Measurements from ENCODE around the gene ISCU. TPM values are rescaled to one million over a fixed set of nuclear protein-coding genes. Genes with fewer than 3 reads are reported as not detected.
A peak's percentile ranks its signal among the peaks of the same experiment; 100 is the strongest.

The ISCU gene
- total RNA-seq, 2 donors from 2014 or later: 63.1 to 66.0 TPM

GRCh38 chr12:108547686-108548085, 14.7 kb upstream of the ISCU start:
- H3K9me3 Mint-ChIP-seq: no peaks in the 10 kb centered on the region
- no peak overlapping the region for H3K27ac Mint-ChIP-seq
- H3K27me3 Mint-ChIP-seq (ENCODE audit: insufficient read depth): no peaks in the 10 kb centered on the region
- no peak overlapping the region for H3K4me3 ChIP-seq (ENCODE audit: low read length)
- WGBS, 2 experiments (ENCODE audit: insufficient coverage in 1 of 2, insufficient read length in 1 of 2): 94 to 99% methylated on average over 7 to 9 of the region's 9 CpGs
- H3K4me1 ChIP-seq (ENCODE audit: control insufficient read depth, insufficient read depth, low read length): no peaks in the 10 kb centered on the region
- H3K27me3 ChIP-seq (ENCODE audit: control insufficient read depth, insufficient read depth, low read length, poor library complexity, severe bottlenecking): no peaks in the 10 kb centered on the region
- H3K4me3 Mint-ChIP-seq: no peak overlapping the region
- H3K27ac ChIP-seq (ENCODE audit: low read depth, low read length): no peak overlapping the region
- TF ChIP-seq, protein P1, sequence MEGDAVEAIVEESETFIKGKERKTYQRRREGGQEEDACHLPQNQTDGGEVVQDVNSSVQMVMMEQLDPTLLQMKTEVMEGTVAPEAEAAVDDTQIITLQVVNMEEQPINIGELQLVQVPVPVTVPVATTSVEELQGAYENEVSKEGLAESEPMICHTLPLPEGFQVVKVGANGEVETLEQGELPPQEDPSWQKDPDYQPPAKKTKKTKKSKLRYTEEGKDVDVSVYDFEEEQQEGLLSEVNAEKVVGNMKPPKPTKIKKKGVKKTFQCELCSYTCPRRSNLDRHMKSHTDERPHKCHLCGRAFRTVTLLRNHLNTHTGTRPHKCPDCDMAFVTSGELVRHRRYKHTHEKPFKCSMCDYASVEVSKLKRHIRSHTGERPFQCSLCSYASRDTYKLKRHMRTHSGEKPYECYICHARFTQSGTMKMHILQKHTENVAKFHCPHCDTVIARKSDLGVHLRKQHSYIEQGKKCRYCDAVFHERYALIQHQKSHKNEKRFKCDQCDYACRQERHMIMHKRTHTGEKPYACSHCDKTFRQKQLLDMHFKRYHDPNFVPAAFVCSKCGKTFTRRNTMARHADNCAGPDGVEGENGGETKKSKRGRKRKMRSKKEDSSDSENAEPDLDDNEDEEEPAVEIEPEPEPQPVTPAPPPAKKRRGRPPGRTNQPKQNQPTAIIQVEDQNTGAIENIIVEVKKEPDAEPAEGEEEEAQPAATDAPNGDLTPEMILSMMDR (conservative IDR thresholded peaks at IDR 0.05): no peak
- H3K4me1 Mint-ChIP-seq: no peaks in the 10 kb centered on the region
- peaks cover 48% of the 10 kb centered on the region for H3K36me3 Mint-ChIP-seq (ENCODE audit: low read depth)
- H3K9ac ChIP-seq (ENCODE audit: extremely low read depth, low read length, poor library complexity, severe bottlenecking): no peak overlapping the region
- H3K9me3 ChIP-seq (ENCODE audit: control insufficient read depth, low read length): no peaks in the 10 kb centered on the region
- H3K36me3 ChIP-seq (ENCODE audit: control insufficient read depth, insufficient read depth, low read length): peaks cover 66% of the 10 kb centered on the region
- DNase-seq: peak; percentile 16

- peak overlapping the region; percentile 45 for H3K27ac Mint-ChIP-seq
- H3K9ac ChIP-seq (ENCODE audit: extremely low read depth, low read length, poor library complexity, severe bottlenecking): no peak overlapping the region
Observed at GRCh38 chr12:108548954-108549521, 13.4 kb upstream of the ISCU start.

GRCh38 chr12:108551535-108551934, 10.9 kb upstream of the ISCU start:
- WGBS, 2 experiments (ENCODE audit: insufficient coverage in 1 of 2, insufficient read length in 1 of 2): 95 to 98% methylated on average over 2 to 5 of the region's 5 CpGs
- Histone ChIP-seq H3K27ac (ENCODE audit: low read depth, low read length) (no peak overlapping the region), H3K4me1 (ENCODE audit: control insufficient read depth, insufficient read depth, low read length) (no peaks in the 10 kb centered on the region), H3K9ac (ENCODE audit: extremely low read depth, low read length, poor library complexity, severe bottlenecking) (no peak overlapping the region), H3K4me3 (ENCODE audit: low read length) (no peak overlapping the region), H3K36me3 (ENCODE audit: control insufficient read depth, insufficient read depth, low read length) (peaks cover 44% of the 10 kb centered on the region), H3K27me3 (ENCODE audit: control insufficient read depth, insufficient read depth, low read length, poor library complexity, severe bottlenecking) (no peaks in the 10 kb centered on the region), H3K9me3 (ENCODE audit: control insufficient read depth, low read length) (no peaks in the 10 kb centered on the region)
- H3K27me3 Mint-ChIP-seq (ENCODE audit: insufficient read depth): no peaks in the 10 kb centered on the region
- H3K4me1 Mint-ChIP-seq: peaks cover 9% of the 10 kb centered on the region
- no peaks in the 10 kb centered on the region for H3K9me3 Mint-ChIP-seq
- H3K27ac Mint-ChIP-seq: no peak overlapping the region
- TF ChIP-seq, protein P1 (conservative IDR thresholded peaks at IDR 0.05): no peak
- DNase-seq: no peak
- H3K4me3 Mint-ChIP-seq: no peak overlapping the region
- peaks cover 28% of the 10 kb centered on the region for H3K36me3 Mint-ChIP-seq (ENCODE audit: low read depth)

More at GRCh38 chr12:108548954-108549521, 13.4 kb upstream of the ISCU start:
- Mint-ChIP-seq H3K27me3 (ENCODE audit: insufficient read depth) (no peaks in the 10 kb centered on the region), H3K4me1 (no peaks in the 10 kb centered on the region), H3K4me3 (no peak overlapping the region), H3K36me3 (ENCODE audit: low read depth) (peaks cover 35% of the 10 kb centered on the region), H3K9me3 (no peaks in the 10 kb centered on the region)
- Histone ChIP-seq H3K4me1 (ENCODE audit: control insufficient read depth, insufficient read depth, low read length) (no peaks in the 10 kb centered on the region), H3K27me3 (ENCODE audit: control insufficient read depth, insufficient read depth, low read length, poor library complexity, severe bottlenecking) (no peaks in the 10 kb centered on the region), H3K4me3 (ENCODE audit: low read length) (no peak overlapping the region), H3K27ac (ENCODE audit: low read depth, low read length) (no peak overlapping the region), H3K9me3 (ENCODE audit: control insufficient read depth, low read length) (no peaks in the 10 kb centered on the region), H3K36me3 (ENCODE audit: control insufficient read depth, insufficient read depth, low read length) (peaks cover 59% of the 10 kb centered on the region)
- peak; percentile 17 for DNase-seq
- TF ChIP-seq, protein P1 (conservative IDR thresholded peaks at IDR 0.05): no peak
- 90 to 100% methylated on average over 4 to 7 of the region's 7 CpGs for WGBS, 2 experiments (ENCODE audit: insufficient coverage in 1 of 2, insufficient read length in 1 of 2)

All from endodermal cell (in vitro differentiated cells).